COLO829 (cell line): Measurements from ENCODE around the gene ZNF107.
"Not testable (repeated sequence)": the region's sequence is repeated elsewhere in the genome, so short reads cannot be mapped to it uniquely, and the experiment has no call there.

Source experiments
- DNase-seq: peaks from one replicate; pipeline ENCODE4 v3.0.0; 2012; ENCODE audit warnings: low spot score

The ZNF107 gene

DNA sequence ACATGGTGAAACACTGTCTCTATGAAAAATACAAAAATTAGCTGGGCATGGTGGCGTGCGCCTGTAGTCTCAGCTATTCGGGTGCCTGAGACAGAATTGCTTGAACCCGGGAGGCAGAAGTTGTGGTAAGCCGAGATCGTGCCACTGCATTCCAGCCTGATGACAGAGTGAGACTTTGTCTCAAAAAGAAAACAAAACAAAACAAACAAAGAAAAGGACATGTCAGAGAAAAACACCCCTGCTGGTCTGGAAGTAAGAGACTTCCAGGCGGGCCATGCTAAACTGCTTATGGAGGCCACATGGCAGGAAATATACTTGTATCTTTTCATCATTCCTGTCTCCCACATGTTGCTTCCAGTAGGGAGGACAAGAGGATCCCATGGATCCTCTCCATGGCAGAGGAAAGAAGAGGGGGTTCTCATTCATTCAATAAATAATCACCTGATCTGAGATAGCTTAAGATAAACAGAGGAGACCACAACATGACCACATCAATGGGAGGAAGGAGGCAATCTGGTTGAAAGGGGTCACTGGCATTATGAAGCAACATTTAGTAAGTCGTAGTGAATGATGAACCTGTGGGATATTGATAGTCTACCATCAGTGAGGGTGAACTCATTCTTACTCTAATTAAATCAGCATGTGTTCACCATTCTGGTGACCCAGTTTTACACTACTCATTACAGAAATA, 67.8 kb downstream of the ZNF107 start:
- DNase-seq: no peak

- no peak for DNase-seq
Measured at GRCh38 chr7:64736575-64736974, 70.6 kb downstream of the ZNF107 start.

- DNase-seq: not testable (repeated sequence)
Measured at GRCh38 chr7:64738403-64738802, 72.5 kb downstream of the ZNF107 start.

DNA sequence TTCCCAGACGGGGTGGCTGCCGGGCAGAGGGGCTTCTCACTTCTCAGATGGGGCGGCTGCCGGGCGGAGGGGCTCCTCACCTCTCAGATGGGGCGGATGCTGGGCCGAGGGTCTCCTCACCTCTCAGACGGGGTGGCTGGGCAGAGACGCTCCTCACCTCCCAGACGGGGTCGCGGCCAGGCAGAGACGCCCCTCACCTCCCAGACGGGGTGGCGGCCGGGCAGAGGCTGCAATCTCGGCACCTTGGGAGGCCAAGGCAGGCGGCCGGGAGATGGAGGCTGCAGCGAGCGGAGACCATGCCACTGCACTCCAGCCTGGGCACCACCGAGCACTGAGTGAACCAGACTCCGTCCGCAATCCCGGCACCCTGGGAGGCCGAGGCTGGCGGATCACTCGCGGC, 73.0 kb downstream of the ZNF107 start:
- DNase-seq: not testable (repeated sequence)

DNA sequence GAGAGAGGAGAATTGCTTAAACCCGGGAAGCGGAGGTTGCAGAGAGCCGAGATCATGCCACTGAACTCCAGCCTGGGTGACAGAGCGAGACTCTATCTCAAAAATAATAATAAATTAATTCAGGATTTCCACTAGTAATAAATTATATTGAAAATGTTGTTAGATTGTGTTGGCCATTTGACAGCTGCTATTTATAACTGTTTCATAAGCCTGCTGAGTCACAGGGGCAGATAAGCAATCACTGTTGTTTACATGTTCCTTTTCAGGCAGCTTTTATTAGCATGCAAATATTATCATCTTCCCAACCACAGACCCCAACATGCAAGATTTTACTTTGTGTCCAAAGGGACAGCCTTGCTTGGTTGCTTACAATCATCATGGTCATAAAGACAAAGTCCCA, 78.7 kb downstream of the ZNF107 start:
- no peak for DNase-seq

- DNase-seq: no peak
Measured at GRCh38 chr7:64747802-64748201, 81.9 kb downstream of the ZNF107 start.

GRCh38 chr7:64753032-64753431, 87.1 kb downstream of the ZNF107 start:
- no peak for DNase-seq

DNA sequence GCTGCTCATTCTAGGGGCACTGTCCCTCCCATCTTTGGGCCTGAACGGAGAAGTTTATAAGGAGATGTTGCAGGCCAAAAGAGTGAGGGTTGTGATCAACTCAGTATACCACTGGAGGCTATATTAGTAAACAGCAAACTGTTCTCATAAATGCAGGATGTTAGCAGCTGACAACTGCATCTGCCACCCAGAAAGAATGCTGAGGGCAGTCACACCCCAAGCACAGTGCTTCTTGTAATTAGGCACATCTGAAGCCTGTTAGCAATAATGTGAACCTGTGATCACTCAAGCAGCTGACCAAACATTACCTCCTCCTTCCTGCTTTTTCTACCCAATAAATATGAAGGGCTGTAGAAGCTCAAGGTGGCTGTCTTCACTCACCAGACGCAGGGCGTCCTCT, 89.9 kb downstream of the ZNF107 start:
- no peak for DNase-seq

GRCh38 chr7:64758151-64758550, 92.2 kb downstream of the ZNF107 start:
- DNase-seq: no peak
